H9 (cell line): ENCODE data around the gene TLE4. TPM values are rescaled to one million over a fixed set of nuclear protein-coding genes. Genes with fewer than 3 reads are reported as not detected.

ENCODE experiments used
- DNase-seq: peaks from one replicate; pipeline ENCODE4 v3.0.0-alpha.2; 2017
- H2AFZ ChIP-seq: one replicate; pipeline ENCODE4 v1.6.1; 2013; ENCODE audit warnings: mild to moderate bottlenecking, low read length, control low read depth, moderate library complexity
- H2AK5ac ChIP-seq: 2 replicates; pipeline ENCODE4 v1.6.1; 2013; ENCODE audit warnings: low read length, control low read depth, mixed read lengths; ENCODE audit not compliant: insufficient read length
- H2BK120ac ChIP-seq: one replicate; pipeline ENCODE4 v1.6.1; 2013; ENCODE audit warnings: low read depth, mild to moderate bottlenecking, low read length, control low read depth, inconsistent platforms; ENCODE audit not compliant: poor library complexity, severe bottlenecking
- H2BK12ac ChIP-seq: 2 replicates; pipeline ENCODE4 v1.6.1; 2013; ENCODE audit warnings: low read length, control low read depth, mixed read lengths, low read depth; ENCODE audit not compliant: insufficient read length
- H2BK15ac ChIP-seq: 2 replicates; pipeline ENCODE4 v1.6.1; 2013; ENCODE audit warnings: low read depth, low read length, control low read depth
- H2BK20ac ChIP-seq: one replicate; pipeline ENCODE4 v1.6.1; 2013; ENCODE audit warnings: low read depth, mild to moderate bottlenecking, low read length, control low read depth, inconsistent platforms; ENCODE audit not compliant: poor library complexity, severe bottlenecking
- H2BK5ac ChIP-seq: 2 replicates; pipeline ENCODE4 v1.6.1; 2013; ENCODE audit warnings: low read length, control low read depth, mixed read lengths; ENCODE audit not compliant: insufficient read length
- H3K14ac ChIP-seq: 2 replicates; pipeline ENCODE4 v1.6.1; 2013; ENCODE audit warnings: low read length, control low read depth; ENCODE audit not compliant: insufficient read depth
- H3K18ac ChIP-seq: 2 replicates; pipeline ENCODE4 v1.6.1; 2013; ENCODE audit warnings: low read depth, mild to moderate bottlenecking, mixed read lengths, low read length, control low read depth; ENCODE audit not compliant: insufficient read length
- H3K23ac ChIP-seq: 2 replicates; pipeline ENCODE4 v1.6.1; 2013; ENCODE audit warnings: low read length, control low read depth, mixed read lengths, low read depth; ENCODE audit not compliant: insufficient read length
- H3K23me2 ChIP-seq: 2 replicates; pipeline ENCODE4 v1.6.1; 2013; ENCODE audit warnings: low read depth, mild to moderate bottlenecking, mixed read lengths, low read length, control low read depth; ENCODE audit not compliant: insufficient read length, poor library complexity, severe bottlenecking
- H3K27ac ChIP-seq: 2 replicates; pipeline ENCODE4 v1.5.1; 2013; ENCODE audit warnings: low read length, control low read depth, mixed read lengths, low read depth; ENCODE audit not compliant: insufficient read length
- H3K27me3 ChIP-seq: 2 replicates; pipeline ENCODE4 v1.6.1; 2013; ENCODE audit warnings: low read length, control low read depth, inconsistent platforms; ENCODE audit not compliant: insufficient read depth
- H3K4ac ChIP-seq: 2 replicates; pipeline ENCODE4 v1.6.1; 2013; ENCODE audit warnings: low read depth, mild to moderate bottlenecking, control low read depth, inconsistent platforms, low read length, moderate library complexity
- H3K4me1 ChIP-seq: 2 replicates; pipeline ENCODE4 v1.6.1; 2013; ENCODE audit warnings: low read length, control low read depth, inconsistent platforms; ENCODE audit not compliant: insufficient read depth
- H3K4me2 ChIP-seq: 2 replicates; pipeline ENCODE4 v1.6.1; 2013; ENCODE audit warnings: low read length, control low read depth, mixed read lengths; ENCODE audit not compliant: insufficient read length, insufficient read depth
- H3K56ac ChIP-seq: 2 replicates; pipeline ENCODE4 v1.6.1; 2013; ENCODE audit warnings: low read depth, mild to moderate bottlenecking, mixed read lengths, low read length, control low read depth; ENCODE audit not compliant: insufficient read length
- H3K79me1 ChIP-seq: 2 replicates; pipeline ENCODE4 v1.6.1; 2013; ENCODE audit warnings: low read depth, mild to moderate bottlenecking, moderate library complexity, low read length, control low read depth, inconsistent platforms; ENCODE audit not compliant: insufficient read depth, poor library complexity, severe bottlenecking
- H3K79me2 ChIP-seq: 2 replicates; pipeline ENCODE4 v1.6.1; 2013; ENCODE audit warnings: low read length, control low read depth, inconsistent platforms; ENCODE audit not compliant: insufficient read depth
- H3K9ac ChIP-seq: 2 replicates; pipeline ENCODE4 v1.6.1; 2013; ENCODE audit warnings: low read length, control low read depth, mixed read lengths; ENCODE audit not compliant: insufficient read length; ENCODE audit errors: extremely low read depth
- H3K9me3 ChIP-seq: one replicate; pipeline ENCODE4 v1.6.1; 2013; ENCODE audit warnings: low read depth, low read length, inconsistent platforms; ENCODE audit not compliant: control insufficient read depth
- H3T11ph ChIP-seq: one replicate; pipeline ENCODE4 v1.6.1; 2013; ENCODE audit warnings: mild to moderate bottlenecking, low read length, control low read depth, inconsistent platforms
- H4K20me1 ChIP-seq: one replicate; pipeline ENCODE4 v1.6.1; 2013; ENCODE audit not compliant: control insufficient read depth, insufficient read length, insufficient read depth
- H4K5ac ChIP-seq: 2 replicates; pipeline ENCODE4 v1.6.1; 2013; ENCODE audit warnings: low read depth, mild to moderate bottlenecking, mixed read lengths, low read length, control low read depth; ENCODE audit not compliant: insufficient read length
- H4K8ac ChIP-seq: replicated peaks from 2 replicates; pipeline ENCODE4 v1.6.1; 2013; ENCODE audit warnings: low read length, control low read depth, mixed read lengths, low read depth; ENCODE audit not compliant: insufficient read length
- H4K91ac ChIP-seq: 2 replicates; pipeline ENCODE4 v1.6.1; 2013; ENCODE audit warnings: low read depth, mild to moderate bottlenecking, moderate library complexity, mixed read lengths, low read length, control low read depth; ENCODE audit not compliant: insufficient read length
- H3K27ac Mint-ChIP-seq, 3 experiments: 2 replicates in 2 of 3; 3 replicates in 1 of 3; pipeline ENCODE4 v1.8.0; 2020 to 2021; ENCODE audit warnings: mixed read lengths in 3 of 3, mild to moderate bottlenecking in 1 of 3, moderate library complexity in 1 of 3
- H3K27me3 Mint-ChIP-seq: 2 replicates; pipeline ENCODE4 v1.8.0; 2021; ENCODE audit warnings: low read depth, mild to moderate bottlenecking, moderate library complexity, mixed read lengths
- H3K36me3 Mint-ChIP-seq, 3 experiments: 2 replicates in 2 of 3; 3 replicates in 1 of 3; pipeline ENCODE4 v1.8.0; 2020 to 2021; ENCODE audit warnings: low read depth in 3 of 3, mixed read lengths in 3 of 3; ENCODE audit not compliant: insufficient read depth in 1 of 3
- H3K4me1 Mint-ChIP-seq, 2 experiments: 2 replicates each; pipeline ENCODE4 v1.8.0; 2020; ENCODE audit warnings: mixed read lengths in 2 of 2
- H3K4me3 Mint-ChIP-seq, 2 experiments: 2 replicates in 1 of 2; 3 replicates in 1 of 2; pipeline ENCODE4 v1.8.0; 2020 to 2021; ENCODE audit warnings: mild to moderate bottlenecking in 2 of 2, mixed read lengths in 2 of 2, moderate library complexity in 1 of 2
- H3K9me3 Mint-ChIP-seq, 2 experiments: 2 replicates in 1 of 2; 3 replicates in 1 of 2; pipeline ENCODE4 v1.8.0; 2020; ENCODE audit warnings: mild to moderate bottlenecking in 2 of 2, mixed read lengths in 2 of 2, moderate library complexity in 1 of 2
- WGBS: extraction: QIAGEN DNeasy Blood & Tissue Kit; methylation state at CpG from one replicate; pipeline ENCODE4 v1.1.7; 2013; ENCODE audit warnings: missing lambda C conversion rate, low lambda C conversion rate, mixed read lengths; ENCODE audit not compliant: insufficient read length; ENCODE audit errors: extremely low coverage; 5-methylcytosine and 5-hydroxymethylcytosine counted together
- total RNA-seq: library from RNA; stranded (reverse); gene quantifications from 2 replicates; pipeline ENCODE4 v1.2.1, GENCODE V29; 2021
- TF ChIP-seq, protein P1 (sequence below): fragments of 200-600 bp; sonication (generic); conservative IDR thresholded peaks from 3 replicates; pipeline ENCODE4 v1.8.0; 2021; ENCODE audit warnings: antibody characterized with exemption, mild to moderate bottlenecking

The TLE4 gene
- total RNA-seq, 1 experiment from 2014 or later = 35.1 TPM

DNA sequence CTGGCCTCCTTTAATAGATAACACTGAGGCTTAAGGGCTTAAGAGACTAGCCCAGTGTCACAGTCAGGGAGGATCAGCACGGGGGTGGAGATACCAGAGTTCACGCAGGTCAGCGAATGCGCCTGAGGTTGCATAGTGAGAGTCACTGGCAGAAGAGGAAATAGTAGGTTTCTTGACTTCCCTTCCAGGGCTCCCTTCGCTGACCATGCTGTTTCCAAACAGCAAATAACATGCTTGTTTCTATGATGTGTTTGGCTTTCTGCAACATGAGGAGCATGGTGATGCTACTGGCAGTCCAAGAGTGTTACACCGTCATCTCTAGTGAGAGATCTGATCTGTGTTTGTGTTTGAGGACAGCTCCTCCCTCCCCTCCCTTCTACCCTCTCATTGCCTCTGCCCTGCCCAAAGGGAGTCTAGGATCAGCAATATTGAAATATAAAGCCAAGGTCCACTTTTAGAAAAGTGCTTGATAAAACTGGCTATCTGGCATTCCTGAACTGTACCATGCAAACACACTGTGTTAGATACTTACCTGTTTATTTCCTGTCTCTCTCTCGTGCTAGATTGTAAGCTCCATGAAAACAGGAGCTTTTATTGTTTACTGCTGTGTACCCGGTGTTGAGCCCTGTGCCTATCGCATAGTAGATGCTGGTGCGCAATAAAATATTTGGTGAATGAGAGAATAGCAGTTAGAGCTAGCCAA is 12.3 kb downstream of the TLE4 start:
- Mint-ChIP-seq H3K36me3 (peaks cover 8 to 22% (median 17%) of the 10 kb centered on the region in 3 experiments), H3K4me3 (no peak overlapping the region), H3K27me3 (no peaks in the 10 kb centered on the region), H3K9me3 (no peaks in the 10 kb centered on the region), H3K27ac (0 out of 7 replicates have a peak overlapping the region, but pooled peaks of 1 of the 3 experiments have one; percentile 2), H3K4me1 (peaks cover 26 to 40% of the 10 kb centered on the region in 2 experiments)
- no peak overlapping the region for H3K18ac ChIP-seq
- H3K4me2 ChIP-seq = no peak overlapping the region
- no peak overlapping the region for H3K27ac ChIP-seq
- H3K4ac ChIP-seq = no peak overlapping the region
- TF ChIP-seq, protein P1, sequence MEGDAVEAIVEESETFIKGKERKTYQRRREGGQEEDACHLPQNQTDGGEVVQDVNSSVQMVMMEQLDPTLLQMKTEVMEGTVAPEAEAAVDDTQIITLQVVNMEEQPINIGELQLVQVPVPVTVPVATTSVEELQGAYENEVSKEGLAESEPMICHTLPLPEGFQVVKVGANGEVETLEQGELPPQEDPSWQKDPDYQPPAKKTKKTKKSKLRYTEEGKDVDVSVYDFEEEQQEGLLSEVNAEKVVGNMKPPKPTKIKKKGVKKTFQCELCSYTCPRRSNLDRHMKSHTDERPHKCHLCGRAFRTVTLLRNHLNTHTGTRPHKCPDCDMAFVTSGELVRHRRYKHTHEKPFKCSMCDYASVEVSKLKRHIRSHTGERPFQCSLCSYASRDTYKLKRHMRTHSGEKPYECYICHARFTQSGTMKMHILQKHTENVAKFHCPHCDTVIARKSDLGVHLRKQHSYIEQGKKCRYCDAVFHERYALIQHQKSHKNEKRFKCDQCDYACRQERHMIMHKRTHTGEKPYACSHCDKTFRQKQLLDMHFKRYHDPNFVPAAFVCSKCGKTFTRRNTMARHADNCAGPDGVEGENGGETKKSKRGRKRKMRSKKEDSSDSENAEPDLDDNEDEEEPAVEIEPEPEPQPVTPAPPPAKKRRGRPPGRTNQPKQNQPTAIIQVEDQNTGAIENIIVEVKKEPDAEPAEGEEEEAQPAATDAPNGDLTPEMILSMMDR = no peak
- no peaks in the 10 kb centered on the region for H4K20me1 ChIP-seq
- H3K14ac ChIP-seq = no peak overlapping the region
- no peaks in the 10 kb centered on the region; the same call in 1 of the 2 replicates for H3K79me2 ChIP-seq
- H3K27me3 ChIP-seq = no peaks in the 10 kb centered on the region
- no CpG with 5 or more reads among the region's 10 CpGs for WGBS
- H4K91ac ChIP-seq = no peak overlapping the region
- no peak overlapping the region for H3K56ac ChIP-seq
- H2BK120ac ChIP-seq = no peak overlapping the region
- no peak overlapping the region for H3K23ac ChIP-seq
- no peak overlapping the region for H2BK5ac ChIP-seq
- no peak overlapping the region for H2BK20ac ChIP-seq
- no peak overlapping the region for H3T11ph ChIP-seq
- no peak overlapping the region for H2BK15ac ChIP-seq
- H3K9ac ChIP-seq = no peak overlapping the region
- no peaks in the 10 kb centered on the region for H3K9me3 ChIP-seq
- DNase-seq = no peak
- H4K5ac ChIP-seq = no peak overlapping the region
- no peak overlapping the region for H2BK12ac ChIP-seq
- H3K79me1 ChIP-seq = no peaks in the 10 kb centered on the region
- H3K4me1 ChIP-seq = 0 out of 2 replicates have a peak, but pooled peaks cover 5% of the 10 kb centered on the region
- no peak overlapping the region for H2AK5ac ChIP-seq
- no peaks in the 10 kb centered on the region for H3K23me2 ChIP-seq
- H2AFZ ChIP-seq = no peak overlapping the region
- H4K8ac ChIP-seq = no peak overlapping the region
